Esophagus squamous epithelium (tissue), 4 donors: ENCODE data around the gene DUSP16.

Experiments
- CTCF ChIP-seq, 6 experiments: fragments of 450-650 bp in 4 of 6; fragments of 200-600 bp in 2 of 6; sonication (generic) in 2 of 6; IDR thresholded peaks; one replicate each; pipeline ENCODE4 v1.5.1; 2016 to 2019; ENCODE audit warnings: antibody characterized with exemption in 6 of 6, mild to moderate bottlenecking in 4 of 6, moderate library complexity in 4 of 6
- POLR2A ChIP-seq, 4 donors: fragments of 450-650 bp; IDR thresholded peaks; one replicate each; pipeline ENCODE4 v1.6.1; 2017; ENCODE audit warnings: antibody characterized with exemption in 4 of 4, mild to moderate bottlenecking in 4 of 4, moderate library complexity in 3 of 4

GRCh38 chr12:12487490-12487889 lies 75.2 kb downstream of the DUSP16 start:
- TF ChIP-seq CTCF (IDR thresholded peaks at IDR 0.05) (no peak), POLR2A (IDR thresholded peaks at IDR 0.05) (no peak)
